Upper lobe of left lung (tissue), 6 donors: ENCODE results near the gene MUC5AC. TPM values are rescaled to one million over a fixed set of nuclear protein-coding genes. Genes with fewer than 3 reads are reported as not detected.
A peak's percentile ranks its signal among the peaks of the same experiment; 100 is the strongest.

ENCODE experiments used
- ATAC-seq, 2 donors: fragments of 200-7000 bp; cut with Tn5 transposase; one replicate each; pipeline ENCODE4 v1.9.1; 2022; ENCODE audit warnings: mild to moderate bottlenecking in 2 of 2, moderate library complexity in 2 of 2; ENCODE audit not compliant: low FRiP score in 2 of 2
- DNase-seq, 2 donors: peaks; one replicate each; pipeline ENCODE4 v3.0.0-alpha.2; 2019 to 2020
- H3K27ac ChIP-seq, 4 donors: fragments of 200-600 bp; sonication (generic); one replicate each; pipeline ENCODE4 v1.5.1; 2016 to 2019
- H3K27me3 ChIP-seq, 4 donors: fragments of 200-600 bp; sonication (generic); one replicate each; pipeline ENCODE4 v1.5.1; 2017 to 2019
- H3K36me3 ChIP-seq, 4 donors: fragments of 200-600 bp; sonication (generic); one replicate each; pipeline ENCODE4 v1.5.1; 2016 to 2019
- H3K4me1 ChIP-seq, 4 donors: fragments of 200-600 bp; sonication (generic); one replicate each; pipeline ENCODE4 v1.5.1; 2018 to 2019
- H3K4me3 ChIP-seq, 4 donors: fragments of 200-600 bp; sonication (generic); one replicate each; pipeline ENCODE4 v1.5.1; 2017 to 2019; ENCODE audit warnings: mild to moderate bottlenecking in 2 of 4, moderate library complexity in 1 of 4
- H3K9me3 ChIP-seq, 4 donors: fragments of 200-600 bp; sonication (generic); one replicate each; pipeline ENCODE4 v1.5.1; 2018 to 2019
- EP300 ChIP-seq, 4 donors: sonication (generic); formaldehyde crosslinking; IDR thresholded peaks; one replicate each; pipeline ENCODE4 v1.5.1; 2017; ENCODE audit warnings: antibody characterized with exemption in 4 of 4, control low read depth in 2 of 4
- POLR2A ChIP-seq, 4 donors: fragments of 450-650 bp; IDR thresholded peaks; one replicate each; pipeline ENCODE4 v1.5.1; 2016 to 2017; ENCODE audit warnings: antibody characterized with exemption in 4 of 4, mild to moderate bottlenecking in 2 of 4
- POLR2AphosphoS5 ChIP-seq, 2 donors: sonication (generic); formaldehyde crosslinking; IDR thresholded peaks; one replicate each; pipeline ENCODE4 v1.5.1; 2017; ENCODE audit warnings: antibody characterized with exemption in 2 of 2
- WGBS, 2 donors: methylation state at CpG; one replicate each; pipeline ENCODE4 v1.1.5; 2017 to 2018; 5-methylcytosine and 5-hydroxymethylcytosine counted together
- total RNA-seq, 6 donors: library from RNA; depleted of rRNA in 4 of 6; stranded (reverse); fragments of >200 nt in 4 of 6; gene quantifications; one replicate each; pipeline versions ENCODE4 v1.1.0 to v1.2.1, GENCODE V29; 2016 to 2021
- TF ChIP-seq, protein P1 (sequence below), 6 experiments: fragments of 450-650 bp in 4 of 6; fragments of 200-600 bp in 2 of 6; sonication (generic) in 2 of 6; IDR thresholded peaks; one replicate each; pipeline ENCODE4 v1.5.1; 2016 to 2019; ENCODE audit warnings: antibody characterized with exemption in 6 of 6
- donor health status: DM: no; HTN: no; CAD: no; lungs with moderate emphysema.
- donor health status: DM: no; HTN: yes; CAD: no; lungs with severe emphysema.

MUC5AC gene
- total RNA-seq, 6 donors from 2014 or later, result under 0.01 to 7.3 (median 0.78) TPM; not detected in 1

- 84 to 85% methylated on average over 15 to 19 of the region's 19 CpGs for WGBS, 2 donors
- H3K36me3 ChIP-seq, result no peaks in the 10 kb centered on the region
- DNase-seq, result peak in 1 of 2 donors; percentile 69
- no peak overlapping the region for H3K4me3 ChIP-seq
- H3K27ac ChIP-seq, result no peak overlapping the region
- H3K27me3 ChIP-seq, result no peaks in the 10 kb centered on the region
- TF ChIP-seq EP300 (IDR thresholded peaks at IDR 0.05) (no peak), POLR2A (IDR thresholded peaks at IDR 0.05) (no peak), POLR2AphosphoS5 (IDR thresholded peaks at IDR 0.05) (no peak)
- TF ChIP-seq, protein P1, sequence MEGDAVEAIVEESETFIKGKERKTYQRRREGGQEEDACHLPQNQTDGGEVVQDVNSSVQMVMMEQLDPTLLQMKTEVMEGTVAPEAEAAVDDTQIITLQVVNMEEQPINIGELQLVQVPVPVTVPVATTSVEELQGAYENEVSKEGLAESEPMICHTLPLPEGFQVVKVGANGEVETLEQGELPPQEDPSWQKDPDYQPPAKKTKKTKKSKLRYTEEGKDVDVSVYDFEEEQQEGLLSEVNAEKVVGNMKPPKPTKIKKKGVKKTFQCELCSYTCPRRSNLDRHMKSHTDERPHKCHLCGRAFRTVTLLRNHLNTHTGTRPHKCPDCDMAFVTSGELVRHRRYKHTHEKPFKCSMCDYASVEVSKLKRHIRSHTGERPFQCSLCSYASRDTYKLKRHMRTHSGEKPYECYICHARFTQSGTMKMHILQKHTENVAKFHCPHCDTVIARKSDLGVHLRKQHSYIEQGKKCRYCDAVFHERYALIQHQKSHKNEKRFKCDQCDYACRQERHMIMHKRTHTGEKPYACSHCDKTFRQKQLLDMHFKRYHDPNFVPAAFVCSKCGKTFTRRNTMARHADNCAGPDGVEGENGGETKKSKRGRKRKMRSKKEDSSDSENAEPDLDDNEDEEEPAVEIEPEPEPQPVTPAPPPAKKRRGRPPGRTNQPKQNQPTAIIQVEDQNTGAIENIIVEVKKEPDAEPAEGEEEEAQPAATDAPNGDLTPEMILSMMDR (IDR thresholded peaks at IDR 0.05), result no peak
- no peaks in the 10 kb centered on the region for H3K9me3 ChIP-seq
- no peaks in the 10 kb centered on the region for H3K4me1 ChIP-seq
- no peak for ATAC-seq
Observed at GRCh38 chr11:1167751-1168231, 10.0 kb downstream of the MUC5AC start.

DNA sequence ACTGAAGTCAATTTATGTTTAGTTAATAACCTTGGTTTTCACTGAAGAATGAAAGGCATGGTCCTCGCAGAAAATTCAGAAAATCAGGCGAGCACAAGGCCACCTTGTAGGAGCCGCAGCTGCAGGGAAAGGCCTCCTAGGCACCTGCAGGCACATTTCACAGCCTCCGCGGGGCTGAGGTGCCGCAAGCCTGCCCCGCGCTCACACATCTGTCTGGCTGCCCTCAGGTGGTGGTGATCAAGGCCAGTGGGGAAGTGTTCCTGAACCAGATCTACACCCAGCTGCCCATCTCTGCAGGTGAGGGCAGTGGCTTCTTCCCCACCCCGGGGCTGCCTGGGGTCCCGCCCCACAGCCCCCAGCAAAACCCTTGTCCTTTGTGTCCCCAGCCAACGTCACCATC lies 10.5 kb downstream of the MUC5AC start:
- TF ChIP-seq POLR2A (IDR thresholded peaks at IDR 0.05) (no peak), POLR2AphosphoS5 (IDR thresholded peaks at IDR 0.05) (no peak), EP300 (IDR thresholded peaks at IDR 0.05) (no peak)
- TF ChIP-seq, protein P1 (IDR thresholded peaks at IDR 0.05), result no peak
- H3K4me3 ChIP-seq, result no peak overlapping the region
- H3K27ac ChIP-seq, result no peak overlapping the region
- H3K36me3 ChIP-seq, result no peaks in the 10 kb centered on the region
- H3K4me1 ChIP-seq, result no peaks in the 10 kb centered on the region
- H3K9me3 ChIP-seq, result no peaks in the 10 kb centered on the region
- H3K27me3 ChIP-seq, result no peaks in the 10 kb centered on the region
- WGBS, 2 donors, result 91% methylated on average over 8 to 11 of the region's 11 CpGs
- ATAC-seq, result no peak
- no peak for DNase-seq

DNA sequence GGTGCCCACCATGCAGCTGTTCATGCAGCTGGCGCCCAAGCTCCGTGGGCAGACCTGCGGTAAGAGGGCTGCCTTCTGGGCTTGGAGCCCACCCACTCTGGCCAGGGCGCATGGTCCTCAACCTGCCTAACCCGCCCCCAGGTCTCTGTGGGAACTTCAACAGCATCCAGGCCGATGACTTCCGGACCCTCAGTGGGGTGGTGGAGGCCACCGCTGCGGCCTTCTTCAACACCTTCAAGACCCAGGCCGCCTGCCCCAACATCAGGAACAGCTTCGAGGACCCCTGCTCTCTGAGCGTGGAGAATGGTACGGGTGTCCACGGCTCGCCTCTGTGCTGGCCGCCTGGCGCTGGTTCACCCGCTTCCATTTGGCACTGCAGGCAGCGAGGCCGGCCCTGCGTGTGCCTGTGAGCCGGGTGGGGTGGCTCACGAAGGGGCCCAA lies 11.0 kb downstream of the MUC5AC start:
- H3K4me1 ChIP-seq, result no peaks in the 10 kb centered on the region
- DNase-seq (peak in 1 of 2 donors; percentile 63), ATAC-seq (peak in 1 of 2 donors; percentile 17)
- no peak overlapping the region for H3K4me3 ChIP-seq
- H3K27me3 ChIP-seq, result no peaks in the 10 kb centered on the region
- no peak overlapping the region for H3K27ac ChIP-seq
- no peaks in the 10 kb centered on the region for H3K9me3 ChIP-seq
- WGBS, 2 donors, result 97 to 98% methylated on average over 10 to 23 of the region's 23 CpGs
- TF ChIP-seq POLR2AphosphoS5 (IDR thresholded peaks at IDR 0.05) (no peak), EP300 (IDR thresholded peaks at IDR 0.05) (no peak), POLR2A (IDR thresholded peaks at IDR 0.05) (no peak)
- TF ChIP-seq, protein P1 (IDR thresholded peaks at IDR 0.05), result no peak
- H3K36me3 ChIP-seq, result no peaks in the 10 kb centered on the region

GRCh38 chr11:1171223-1171984 lies 13.7 kb downstream of the MUC5AC start:
- Histone ChIP-seq H3K9me3 (no peaks in the 10 kb centered on the region), H3K4me3 (no peak overlapping the region), H3K36me3 (no peaks in the 10 kb centered on the region), H3K27me3 (no peaks in the 10 kb centered on the region), H3K27ac (no peak overlapping the region), H3K4me1 (no peaks in the 10 kb centered on the region)
- no peak for ATAC-seq
- DNase-seq, result no peak
- TF ChIP-seq POLR2A (IDR thresholded peaks at IDR 0.05) (no peak), EP300 (IDR thresholded peaks at IDR 0.05) (no peak), POLR2AphosphoS5 (IDR thresholded peaks at IDR 0.05) (no peak)
- TF ChIP-seq, protein P1 (IDR thresholded peaks at IDR 0.05), result no peak
- 52 to 91% methylated on average over 2 of the region's 3 CpGs for WGBS, 2 donors
